Neutrophil (primary cell): ENCODE measurements around the gene CEP55.

Source experiments
- H3K27ac ChIP-seq: fragments of 200-600 bp; sonication (generic); 2 replicates; pipeline ENCODE4 v1.5.1; 2016; ENCODE audit warnings: mild to moderate bottlenecking, moderate library complexity
- H3K27me3 ChIP-seq: fragments of 200-600 bp; sonication (generic); 2 replicates; pipeline ENCODE4 v1.6.0; 2016; ENCODE audit warnings: mild to moderate bottlenecking
- H3K36me3 ChIP-seq: fragments of 200-600 bp; sonication (generic); 2 replicates; pipeline ENCODE4 v1.5.1; 2017
- H3K4me1 ChIP-seq, 2 experiments: fragments of 200-600 bp in 1 of 2; sonication (generic) in 1 of 2; 1 replicate in 1 of 2; 2 replicates in 1 of 2; pipeline versions ENCODE4 v1.5.1 to v1.6.1; 2013 to 2016; ENCODE audit warnings: low read depth in 1 of 2, low read length in 1 of 2, mild to moderate bottlenecking in 1 of 2, moderate library complexity in 1 of 2; ENCODE audit not compliant: control insufficient read depth in 1 of 2, insufficient read depth in 1 of 2
- H3K4me3 ChIP-seq, 2 experiments: fragments of 200-600 bp in 1 of 2; sonication (generic) in 1 of 2; 1 replicate in 1 of 2; 2 replicates in 1 of 2; pipeline ENCODE4 v1.5.1; 2013 to 2016; ENCODE audit warnings: low read depth in 1 of 2, low read length in 1 of 2, mild to moderate bottlenecking in 1 of 2, moderate library complexity in 1 of 2
- H3K9me3 ChIP-seq: fragments of 200-600 bp; sonication (generic); 2 replicates; pipeline ENCODE4 v1.5.1; 2016
- CTCF ChIP-seq: fragments of 200-600 bp; sonication (generic); IDR thresholded peaks from 2 replicates; pipeline ENCODE4 v1.5.1; 2016; ENCODE audit warnings: antibody characterized with exemption

CEP55 gene

GRCh38 chr10:93471110-93471651 is 25.2 kb upstream of the CEP55 start:
- TF ChIP-seq CTCF: no peak
- Histone ChIP-seq H3K27ac (no peak overlapping the region), H3K9me3 (no peaks in the 10 kb centered on the region), H3K27me3 (no peaks in the 10 kb centered on the region), H3K4me1 (no peaks in the 10 kb centered on the region), H3K4me3 (no peak overlapping the region), H3K36me3 (no peaks in the 10 kb centered on the region)

GRCh38 chr10:93473161-93473560 is 23.3 kb upstream of the CEP55 start:
- no peak overlapping the region for H3K27ac ChIP-seq
- no peaks in the 10 kb centered on the region for H3K4me1 ChIP-seq
- H3K4me3 ChIP-seq: no peak overlapping the region
- H3K9me3 ChIP-seq: no peaks in the 10 kb centered on the region
- no peaks in the 10 kb centered on the region for H3K27me3 ChIP-seq
- H3K36me3 ChIP-seq: no peaks in the 10 kb centered on the region
- TF ChIP-seq CTCF: no peak

GRCh38 chr10:93473804-93474472 is 22.5 kb upstream of the CEP55 start:
- H3K27me3 ChIP-seq: no peaks in the 10 kb centered on the region
- no peaks in the 10 kb centered on the region for H3K36me3 ChIP-seq
- no peak overlapping the region for H3K4me3 ChIP-seq
- H3K4me1 ChIP-seq: no peaks in the 10 kb centered on the region
- TF ChIP-seq CTCF: no peak
- H3K27ac ChIP-seq: no peak overlapping the region
- H3K9me3 ChIP-seq: no peaks in the 10 kb centered on the region

- TF ChIP-seq CTCF: no peak
- no peak overlapping the region for H3K27ac ChIP-seq
- no peaks in the 10 kb centered on the region for H3K36me3 ChIP-seq
- no peak overlapping the region for H3K4me3 ChIP-seq
- H3K27me3 ChIP-seq: peaks cover 11% of the 10 kb centered on the region
- no peaks in the 10 kb centered on the region for H3K9me3 ChIP-seq
- no peaks in the 10 kb centered on the region for H3K4me1 ChIP-seq
These were observed 21.2 kb upstream of the CEP55 start for GRCh38 chr10:93475227-93475626.

GRCh38 chr10:93475871-93476270 is 20.5 kb upstream of the CEP55 start:
- no peak overlapping the region for H3K4me3 ChIP-seq
- H3K27ac ChIP-seq: no peak overlapping the region

More at GRCh38 chr10:93475871-93476270, 20.5 kb upstream of the CEP55 start:
- Histone ChIP-seq H3K4me1 (no peaks in the 10 kb centered on the region), H3K9me3 (no peaks in the 10 kb centered on the region), H3K36me3 (no peaks in the 10 kb centered on the region), H3K27me3 (peaks cover 18% of the 10 kb centered on the region)
- TF ChIP-seq CTCF: no peak
